ENCODE data around the gene TRABD.

The TRABD gene

DNA sequence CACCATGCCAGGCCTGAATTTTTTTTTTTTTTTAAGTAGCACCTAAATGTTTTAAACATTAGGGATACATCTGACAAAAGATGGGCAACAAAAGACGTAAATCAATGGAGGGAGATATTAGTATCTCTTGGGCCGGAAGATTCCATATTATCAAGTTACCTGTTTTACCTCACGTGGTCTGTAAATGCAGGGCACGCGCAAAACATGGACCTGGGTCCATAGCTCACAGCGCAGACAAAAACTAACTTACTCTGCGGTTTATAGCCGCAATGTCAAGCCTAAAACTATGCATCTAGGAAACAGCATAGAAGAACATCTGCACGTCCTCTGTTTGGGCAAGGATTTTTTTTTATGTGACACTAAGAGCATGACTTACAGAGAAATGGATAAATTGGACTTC is 46.7 kb upstream of the TRABD start:
- no peak overlapping the region for H4K8ac ChIP-seq (ENCODE audit: low read depth, low read length)
- no peak overlapping the region for H3K9ac ChIP-seq (ENCODE audit: low read length)
- no peak overlapping the region for H3K27ac ChIP-seq (ENCODE audit: low read depth, low read length)
- no peaks in the 10 kb centered on the region for H3K36me3 ChIP-seq (ENCODE audit: control insufficient read depth in 1 of 2, insufficient read depth in 2 of 2, low read length in 2 of 2)
- no peak for DNase-seq
- no peak overlapping the region for H3K4me3 ChIP-seq (ENCODE audit: low read depth, low read length)
- no peak overlapping the region for H4K12ac ChIP-seq (ENCODE audit: low read depth, low read length)
- H3K4me2 ChIP-seq (ENCODE audit: low read length), result no peak overlapping the region
- WGBS (ENCODE audit: extremely low coverage, insufficient coverage, insufficient read length), result no CpG with 5 or more reads among the region's 9 CpGs
- H3K18ac ChIP-seq (ENCODE audit: low read length), result no peak overlapping the region
- no peak overlapping the region for H2BK120ac ChIP-seq (ENCODE audit: insufficient read depth, low read length, poor library complexity)
- H2BK5ac ChIP-seq (ENCODE audit: low read depth, low read length, poor library complexity), result no peak overlapping the region
- no peak overlapping the region for H3K4ac ChIP-seq (ENCODE audit: low read depth, low read length)
- no peak overlapping the region for H3K14ac ChIP-seq (ENCODE audit: low read length)
- H2BK12ac ChIP-seq (ENCODE audit: low read length), result no peak overlapping the region
- H4K91ac ChIP-seq (ENCODE audit: low read depth, low read length), result no peak overlapping the region
- H2AK5ac ChIP-seq (ENCODE audit: low read length), result no peak overlapping the region
- no peak overlapping the region for H3K23ac ChIP-seq (ENCODE audit: low read length)
- H3K4me1 ChIP-seq (ENCODE audit: control insufficient read depth in 1 of 2, insufficient read depth in 2 of 2, low read length in 2 of 2), result no peaks in the 10 kb centered on the region
- no peaks in the 10 kb centered on the region for H3K79me1 ChIP-seq (ENCODE audit: low read length)
- H3K9me3 ChIP-seq (ENCODE audit: insufficient read depth, low read depth, low read length), result peaks cover 3% of the 10 kb centered on the region
- H2AFZ ChIP-seq (ENCODE audit: insufficient read depth, low read length, poor library complexity), result no peak overlapping the region
- no peaks in the 10 kb centered on the region for H3K27me3 ChIP-seq (ENCODE audit: insufficient read depth, low read length)
- no peaks in the 10 kb centered on the region for H3K79me2 ChIP-seq (ENCODE audit: control insufficient read depth, insufficient read depth, low read length, poor library complexity)

DNA sequence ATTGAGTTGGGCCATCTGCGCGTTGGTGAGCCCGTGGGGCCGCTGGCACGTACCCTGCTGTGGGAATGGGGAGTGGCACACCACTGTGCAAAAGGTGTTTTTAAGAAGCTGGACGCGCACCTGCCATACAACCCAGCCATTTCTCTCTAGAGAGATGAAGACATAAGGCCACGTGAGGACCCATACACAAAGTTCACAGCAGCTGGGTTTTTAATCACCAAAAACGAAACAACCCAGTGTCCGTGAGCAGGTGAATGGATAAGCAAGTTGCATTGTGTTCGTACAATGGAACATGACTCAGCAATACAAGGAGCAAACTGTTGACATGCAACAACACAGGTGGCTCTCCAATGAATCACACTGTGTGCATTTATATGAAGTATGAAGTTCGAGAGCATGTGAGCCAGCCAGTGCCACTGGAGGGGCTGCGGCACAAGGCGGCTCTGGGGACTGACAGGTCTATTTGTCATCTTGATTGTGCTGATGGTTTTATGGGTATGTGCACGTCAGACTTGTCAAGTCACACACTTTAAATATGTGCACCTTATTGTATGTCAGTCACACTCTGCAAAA is 45.8 kb upstream of the TRABD start:
- Histone ChIP-seq H2AFZ (ENCODE audit: insufficient read depth, low read length, poor library complexity) (no peak overlapping the region), H3K36me3 (ENCODE audit: control insufficient read depth in 1 of 2, insufficient read depth in 2 of 2, low read length in 2 of 2) (no peaks in the 10 kb centered on the region), H3K9me3 (ENCODE audit: insufficient read depth, low read depth, low read length) (peaks cover 5% of the 10 kb centered on the region), H3K23ac (ENCODE audit: low read length) (no peak overlapping the region), H3K4me1 (ENCODE audit: control insufficient read depth in 1 of 2, insufficient read depth in 2 of 2, low read length in 2 of 2) (no peaks in the 10 kb centered on the region), H3K18ac (ENCODE audit: low read length) (no peak overlapping the region), H4K8ac (ENCODE audit: low read depth, low read length) (no peak overlapping the region), H2BK5ac (ENCODE audit: low read depth, low read length, poor library complexity) (no peak overlapping the region), H2BK120ac (ENCODE audit: insufficient read depth, low read length, poor library complexity) (no peak overlapping the region), H2BK12ac (ENCODE audit: low read length) (no peak overlapping the region), H3K4ac (ENCODE audit: low read depth, low read length) (no peak overlapping the region), H3K79me2 (ENCODE audit: control insufficient read depth, insufficient read depth, low read length, poor library complexity) (no peaks in the 10 kb centered on the region), H4K91ac (ENCODE audit: low read depth, low read length) (no peak overlapping the region), H3K79me1 (ENCODE audit: low read length) (no peaks in the 10 kb centered on the region), H3K4me2 (ENCODE audit: low read length) (no peak overlapping the region), H4K12ac (ENCODE audit: low read depth, low read length) (no peak overlapping the region), H3K14ac (ENCODE audit: low read length) (no peak overlapping the region), H3K27me3 (ENCODE audit: insufficient read depth, low read length) (no peaks in the 10 kb centered on the region), H3K27ac (ENCODE audit: low read depth, low read length) (no peak overlapping the region), H3K4me3 (ENCODE audit: low read depth, low read length) (no peak overlapping the region), H2AK5ac (ENCODE audit: low read length) (no peak overlapping the region), H3K9ac (ENCODE audit: low read length) (no peak overlapping the region)
- WGBS (ENCODE audit: extremely low coverage, insufficient coverage, insufficient read length), result no CpG with 5 or more reads among the region's 15 CpGs
- DNase-seq, result no peak

DNA sequence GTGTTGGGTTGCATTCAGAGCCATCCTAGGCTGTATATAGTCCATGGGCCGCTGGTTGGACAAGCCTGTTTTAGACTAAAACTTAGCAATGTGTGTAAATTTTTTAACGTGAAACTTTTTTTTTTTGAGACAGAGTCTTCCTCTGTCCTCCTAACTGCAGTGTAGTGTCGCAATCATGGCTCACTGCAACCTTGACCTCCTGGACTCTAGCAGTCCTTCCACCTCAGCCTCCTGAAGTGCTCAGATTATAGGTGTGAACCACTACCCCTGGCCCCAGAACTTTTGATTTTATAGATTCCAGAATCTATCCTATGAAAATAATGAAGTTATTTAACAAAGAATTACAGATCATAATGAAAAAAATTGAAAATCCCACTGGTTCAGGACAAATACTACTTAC is 45.1 kb upstream of the TRABD start:
- Histone ChIP-seq H4K12ac (ENCODE audit: low read depth, low read length) (no peak overlapping the region), H3K4ac (ENCODE audit: low read depth, low read length) (no peak overlapping the region), H2BK5ac (ENCODE audit: low read depth, low read length, poor library complexity) (no peak overlapping the region), H3K4me1 (ENCODE audit: control insufficient read depth in 1 of 2, insufficient read depth in 2 of 2, low read length in 2 of 2) (no peaks in the 10 kb centered on the region), H4K8ac (ENCODE audit: low read depth, low read length) (no peak overlapping the region), H3K18ac (ENCODE audit: low read length) (no peak overlapping the region), H3K4me2 (ENCODE audit: low read length) (no peak overlapping the region), H3K14ac (ENCODE audit: low read length) (no peak overlapping the region), H3K36me3 (ENCODE audit: control insufficient read depth in 1 of 2, insufficient read depth in 2 of 2, low read length in 2 of 2) (no peaks in the 10 kb centered on the region), H2AK5ac (ENCODE audit: low read length) (no peak overlapping the region), H3K23ac (ENCODE audit: low read length) (no peak overlapping the region), H2BK120ac (ENCODE audit: insufficient read depth, low read length, poor library complexity) (no peak overlapping the region), H3K79me2 (ENCODE audit: control insufficient read depth, insufficient read depth, low read length, poor library complexity) (no peaks in the 10 kb centered on the region), H3K9ac (ENCODE audit: low read length) (no peak overlapping the region), H3K27me3 (ENCODE audit: insufficient read depth, low read length) (no peaks in the 10 kb centered on the region), H4K91ac (ENCODE audit: low read depth, low read length) (no peak overlapping the region), H3K9me3 (ENCODE audit: insufficient read depth, low read depth, low read length) (peaks cover 5% of the 10 kb centered on the region), H2BK12ac (ENCODE audit: low read length) (no peak overlapping the region), H2AFZ (ENCODE audit: insufficient read depth, low read length, poor library complexity) (no peak overlapping the region), H3K27ac (ENCODE audit: low read depth, low read length) (no peak overlapping the region), H3K79me1 (ENCODE audit: low read length) (no peaks in the 10 kb centered on the region), H3K4me3 (ENCODE audit: low read depth, low read length) (no peak overlapping the region)
- no peak for DNase-seq
- WGBS (ENCODE audit: extremely low coverage, insufficient coverage, insufficient read length), result no CpG with 5 or more reads among the region's 3 CpGs

DNA sequence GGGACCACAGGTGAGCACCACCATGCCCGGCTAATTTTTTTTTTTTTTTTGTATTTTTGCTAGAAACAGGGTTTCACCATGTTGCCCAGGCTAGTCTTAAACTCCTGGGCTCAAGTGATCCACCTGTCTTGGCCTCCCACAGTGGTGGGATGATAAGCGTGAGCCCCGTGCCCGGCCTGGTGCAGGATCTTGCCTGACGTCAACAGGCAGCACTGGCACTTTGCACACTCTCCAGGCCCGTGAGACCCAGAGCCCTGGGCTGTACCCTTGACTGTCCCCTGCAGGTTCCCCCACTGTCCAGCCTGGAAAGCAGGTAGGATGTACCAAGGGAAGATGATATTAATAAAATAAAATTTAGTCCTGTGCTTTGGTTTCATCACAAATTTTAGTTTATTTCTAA is 44.3 kb upstream of the TRABD start:
- Histone ChIP-seq H3K18ac (ENCODE audit: low read length) (no peak overlapping the region), H2BK120ac (ENCODE audit: insufficient read depth, low read length, poor library complexity) (no peak overlapping the region), H3K36me3 (ENCODE audit: control insufficient read depth in 1 of 2, insufficient read depth in 2 of 2, low read length in 2 of 2) (no peaks in the 10 kb centered on the region), H3K4ac (ENCODE audit: low read depth, low read length) (no peak overlapping the region), H3K14ac (ENCODE audit: low read length) (no peak overlapping the region), H4K8ac (ENCODE audit: low read depth, low read length) (no peak overlapping the region), H2AFZ (ENCODE audit: insufficient read depth, low read length, poor library complexity) (no peak overlapping the region), H3K27ac (ENCODE audit: low read depth, low read length) (no peak overlapping the region), H3K79me2 (ENCODE audit: control insufficient read depth, insufficient read depth, low read length, poor library complexity) (no peaks in the 10 kb centered on the region), H3K9ac (ENCODE audit: low read length) (no peak overlapping the region), H4K12ac (ENCODE audit: low read depth, low read length) (no peak overlapping the region), H3K23ac (ENCODE audit: low read length) (no peak overlapping the region), H2BK5ac (ENCODE audit: low read depth, low read length, poor library complexity) (no peak overlapping the region), H4K91ac (ENCODE audit: low read depth, low read length) (no peak overlapping the region), H3K9me3 (ENCODE audit: insufficient read depth, low read depth, low read length) (peaks cover 5% of the 10 kb centered on the region), H3K27me3 (ENCODE audit: insufficient read depth, low read length) (no peaks in the 10 kb centered on the region), H2AK5ac (ENCODE audit: low read length) (no peak overlapping the region), H3K79me1 (ENCODE audit: low read length) (no peaks in the 10 kb centered on the region), H3K4me1 (ENCODE audit: control insufficient read depth in 1 of 2, insufficient read depth in 2 of 2, low read length in 2 of 2) (peaks cover 3 to 4% of the 10 kb centered on the region in 2 experiments), H2BK12ac (ENCODE audit: low read length) (no peak overlapping the region), H3K4me3 (ENCODE audit: low read depth, low read length) (no peak overlapping the region), H3K4me2 (ENCODE audit: low read length) (no peak overlapping the region)
- WGBS (ENCODE audit: extremely low coverage, insufficient coverage, insufficient read length), result no CpG with 5 or more reads among the region's 6 CpGs
- no peak for DNase-seq

Measured in trophoblast cell (in vitro differentiated cells and primary cell).